GM12874 (cell line): ENCODE data around the gene ARHGEF10L.

Experiments used
- CTCF ChIP-seq: IDR thresholded peaks from 2 replicates; pipeline ENCODE4 v1.5.1; 2011; ENCODE audit warnings: low read depth, mild to moderate bottlenecking, control low read depth, low read length, moderate library complexity; ENCODE audit not compliant: insufficient read depth

Gene ARHGEF10L

DNA sequence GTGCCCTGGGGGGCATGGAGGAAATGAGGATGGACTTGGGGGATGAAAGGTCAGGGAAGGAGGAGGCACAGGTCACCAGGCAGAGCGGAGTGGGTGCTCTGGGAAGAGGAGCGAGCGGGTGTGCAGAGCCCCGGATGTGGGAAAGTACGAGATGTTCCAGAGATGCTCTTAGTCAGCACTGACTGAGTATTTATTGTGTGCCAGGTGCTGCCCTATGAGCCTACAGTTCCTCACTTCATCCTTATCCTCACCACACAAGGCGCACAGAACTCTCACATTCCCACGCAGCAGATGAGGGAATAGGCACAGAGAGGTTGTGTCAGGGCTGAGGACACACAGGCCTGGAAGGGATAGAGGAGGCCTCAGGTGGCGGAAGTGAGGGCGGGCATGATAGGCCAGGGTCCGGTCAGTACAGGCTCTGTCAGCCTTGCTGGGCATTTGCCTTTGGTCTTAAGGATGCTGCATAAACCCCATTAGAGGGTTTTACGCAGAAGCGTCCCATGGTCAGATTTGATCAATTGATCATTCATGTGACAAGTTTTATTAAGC is 77.3 kb downstream of the ARHGEF10L start:
- no peak for TF ChIP-seq CTCF

DNA sequence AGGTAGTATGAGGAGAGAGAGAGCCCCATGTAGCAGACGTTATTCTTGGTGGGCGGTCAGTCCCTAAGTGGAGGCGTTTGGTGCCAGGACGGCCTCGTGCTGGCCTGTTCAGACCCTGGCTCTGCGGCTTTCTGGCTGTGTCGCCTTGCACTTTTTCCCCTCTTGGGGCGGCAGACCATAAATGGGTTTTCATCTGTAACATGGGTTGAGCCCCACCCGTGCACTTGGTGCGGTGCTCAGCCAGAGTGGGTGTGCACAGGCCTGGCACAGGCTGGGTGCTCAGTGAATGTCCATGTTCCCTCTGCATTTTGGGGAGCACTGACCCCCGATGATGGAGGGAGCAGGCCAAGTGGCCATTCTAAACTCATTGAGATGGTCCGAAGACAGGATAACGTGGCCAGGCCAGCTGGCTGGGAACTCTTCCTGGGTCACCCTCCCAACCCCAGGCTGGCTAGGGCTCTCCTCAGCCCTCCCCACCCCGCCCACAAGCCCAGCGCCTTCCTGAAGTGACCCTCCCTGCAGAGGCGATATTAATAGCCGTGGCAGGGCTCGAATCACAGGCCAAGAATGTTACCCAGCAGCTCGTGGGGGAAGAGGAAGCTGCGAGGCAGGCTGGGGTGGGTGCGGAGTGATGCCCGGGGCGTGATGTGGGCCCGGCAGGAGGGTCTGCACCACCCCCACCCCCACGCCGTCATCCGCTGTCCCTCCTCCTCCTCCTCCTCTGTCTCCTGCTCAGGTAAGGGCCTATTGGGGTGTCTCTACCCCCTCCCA is 78.5 kb downstream of the ARHGEF10L start:
- TF ChIP-seq CTCF, result no peak

DNA sequence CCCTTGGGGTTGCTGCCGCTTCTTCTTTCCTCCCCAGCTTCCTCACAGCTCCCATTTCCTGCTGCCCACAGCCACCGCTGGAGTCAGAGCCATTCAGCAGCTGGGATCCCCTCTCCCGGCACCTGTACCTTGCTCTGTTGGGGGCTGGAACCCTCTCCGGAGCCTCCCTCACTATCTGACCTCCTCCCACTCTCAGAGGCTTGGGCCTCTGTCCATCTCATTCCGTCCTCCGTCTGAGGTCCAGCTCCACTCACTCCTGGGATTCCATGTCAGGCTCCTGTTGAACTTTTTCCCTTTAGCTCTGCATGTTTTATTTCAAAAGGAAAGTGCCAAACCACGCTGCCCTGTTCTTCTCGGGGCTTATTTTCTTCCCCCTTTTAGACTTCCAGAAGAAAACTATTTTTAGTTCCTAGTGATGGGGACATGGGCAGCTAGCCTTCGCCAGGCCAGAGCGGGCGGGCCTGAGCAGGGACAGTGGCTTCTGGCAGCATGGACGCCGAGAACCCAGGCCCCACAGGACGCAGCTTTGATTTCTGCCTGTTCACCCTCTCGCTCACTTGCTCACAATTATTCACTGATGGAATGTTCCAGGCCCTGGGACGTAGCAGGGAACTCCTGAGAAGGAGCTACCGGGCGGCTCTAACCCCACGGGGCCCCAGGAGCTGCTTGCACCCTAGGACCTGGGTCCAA is 79.2 kb downstream of the ARHGEF10L start:
- no peak for TF ChIP-seq CTCF

DNA sequence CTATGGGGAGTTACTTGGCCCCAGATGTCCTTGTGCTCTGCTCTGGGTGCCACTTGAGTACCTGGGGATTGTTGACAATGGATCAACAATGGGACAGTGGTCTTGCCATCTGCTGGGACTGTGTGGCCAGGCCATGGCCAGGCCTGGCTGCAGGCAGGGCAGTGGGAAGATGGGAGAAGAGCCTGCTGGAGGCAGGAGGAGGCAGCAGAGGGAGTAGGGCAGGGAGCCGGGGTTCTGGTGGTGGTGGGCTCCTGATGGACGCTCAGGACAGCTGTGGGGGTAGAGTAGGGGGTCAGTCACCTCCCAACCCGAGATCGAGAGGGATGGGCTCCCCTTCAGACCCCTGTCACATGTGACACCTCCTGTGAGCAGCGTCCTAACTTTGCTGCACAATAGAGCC is 81.0 kb downstream of the ARHGEF10L start:
- no peak for TF ChIP-seq CTCF

DNA sequence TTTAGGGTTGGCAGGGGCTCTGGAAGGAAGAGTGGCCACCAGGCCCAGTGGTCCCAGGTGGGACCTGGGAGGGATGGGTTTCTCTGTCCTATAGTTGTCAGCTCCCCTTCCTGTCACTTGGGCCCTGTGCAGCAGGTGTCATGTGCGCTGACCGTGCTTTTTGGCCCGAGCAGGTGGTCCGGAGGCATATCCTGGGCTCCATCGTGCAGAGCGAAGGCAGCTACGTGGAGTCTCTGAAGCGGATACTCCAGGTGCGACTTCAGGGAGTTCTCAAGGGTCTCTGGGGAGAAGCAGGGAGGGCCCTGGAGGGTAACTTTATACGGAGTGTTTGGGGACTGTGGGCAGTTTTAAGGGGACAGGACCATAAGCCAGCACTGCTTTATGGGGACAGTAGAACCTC is 82.2 kb downstream of the ARHGEF10L start:
- no peak for TF ChIP-seq CTCF

DNA sequence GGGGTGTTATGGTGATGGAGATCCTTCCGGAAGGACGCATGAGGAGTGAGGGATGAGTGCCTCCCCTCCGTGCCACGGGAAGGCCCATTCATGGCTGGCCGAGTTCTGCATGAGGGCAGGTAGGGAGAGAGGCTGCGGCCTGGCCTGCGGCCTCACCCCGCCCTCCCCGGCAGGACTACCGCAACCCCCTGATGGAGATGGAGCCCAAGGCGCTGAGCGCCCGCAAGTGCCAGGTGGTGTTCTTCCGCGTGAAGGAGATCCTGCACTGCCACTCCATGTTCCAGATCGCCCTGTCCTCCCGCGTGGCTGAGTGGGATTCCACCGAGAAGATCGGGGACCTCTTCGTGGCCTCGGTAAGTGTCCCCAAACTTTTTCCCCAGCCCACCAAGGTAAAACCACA is 83.3 kb downstream of the ARHGEF10L start:
- no peak for TF ChIP-seq CTCF

- TF ChIP-seq CTCF, result no peak
Observed at GRCh38 chr1:17624611-17625233, 85.2 kb downstream of the ARHGEF10L start.
